ENCODE measurements around the gene RYR3.

The RYR3 gene

GRCh38 chr15:33857726-33858125 lies 547.0 kb downstream of the RYR3 start:
- Histone ChIP-seq H3K79me2 (ENCODE audit: control insufficient read depth, insufficient read depth, low read length, unreplicated experiment) (no peaks in the 10 kb centered on the region), H3K36me3 (ENCODE audit: insufficient read depth, low read length) (no peaks in the 10 kb centered on the region), H3K27ac (ENCODE audit: low read depth, low read length) (no peak overlapping the region), H3K4me1 (ENCODE audit: control insufficient read depth, insufficient read depth, low read length, unreplicated experiment) (peaks cover 23% of the 10 kb centered on the region), H3K27me3 (ENCODE audit: insufficient read depth, low read length) (no peaks in the 10 kb centered on the region), H2AFZ (ENCODE audit: low read length, unreplicated experiment) (no peak overlapping the region), H3K4me3 (ENCODE audit: low read depth, low read length) (no peak overlapping the region)

GRCh38 chr15:33858836-33859235 lies 548.1 kb downstream of the RYR3 start:
- no peak overlapping the region for H2AFZ ChIP-seq (ENCODE audit: low read length, unreplicated experiment)
- no peaks in the 10 kb centered on the region for H3K27me3 ChIP-seq (ENCODE audit: insufficient read depth, low read length)
- H3K79me2 ChIP-seq (ENCODE audit: control insufficient read depth, insufficient read depth, low read length, unreplicated experiment), result no peaks in the 10 kb centered on the region
- no peak overlapping the region for H3K27ac ChIP-seq (ENCODE audit: low read depth, low read length)
- H3K36me3 ChIP-seq (ENCODE audit: insufficient read depth, low read length), result no peaks in the 10 kb centered on the region
- H3K4me1 ChIP-seq (ENCODE audit: control insufficient read depth, insufficient read depth, low read length, unreplicated experiment), result peaks cover 15% of the 10 kb centered on the region
- no peak overlapping the region for H3K4me3 ChIP-seq (ENCODE audit: low read depth, low read length)

- Histone ChIP-seq H3K79me2 (ENCODE audit: control insufficient read depth, insufficient read depth, low read length, unreplicated experiment) (no peaks in the 10 kb centered on the region), H3K4me1 (ENCODE audit: control insufficient read depth, insufficient read depth, low read length, unreplicated experiment) (peaks cover 15% of the 10 kb centered on the region), H3K4me3 (ENCODE audit: low read depth, low read length) (no peak overlapping the region), H3K36me3 (ENCODE audit: insufficient read depth, low read length) (peaks cover 4% of the 10 kb centered on the region; the same call in 1 of the 2 replicates), H3K27me3 (ENCODE audit: insufficient read depth, low read length) (no peaks in the 10 kb centered on the region), H3K27ac (ENCODE audit: low read depth, low read length) (no peak overlapping the region), H2AFZ (ENCODE audit: low read length, unreplicated experiment) (no peak overlapping the region)
Observed at GRCh38 chr15:33859992-33860545, 549.3 kb downstream of the RYR3 start.

GRCh38 chr15:33860754-33861153 lies 550.0 kb downstream of the RYR3 start:
- Histone ChIP-seq H3K79me2 (ENCODE audit: control insufficient read depth, insufficient read depth, low read length, unreplicated experiment) (no peaks in the 10 kb centered on the region), H3K4me3 (ENCODE audit: low read depth, low read length) (no peak overlapping the region), H2AFZ (ENCODE audit: low read length, unreplicated experiment) (no peak overlapping the region), H3K27ac (ENCODE audit: low read depth, low read length) (peak overlapping the region; percentile 49), H3K36me3 (ENCODE audit: insufficient read depth, low read length) (peaks cover 7% of the 10 kb centered on the region; the same call in 1 of the 2 replicates), H3K4me1 (ENCODE audit: control insufficient read depth, insufficient read depth, low read length, unreplicated experiment) (peaks cover 21% of the 10 kb centered on the region), H3K27me3 (ENCODE audit: insufficient read depth, low read length) (no peaks in the 10 kb centered on the region)

- peaks cover 30% of the 10 kb centered on the region for H3K4me1 ChIP-seq (ENCODE audit: control insufficient read depth, insufficient read depth, low read length, unreplicated experiment)
- peaks cover 16% of the 10 kb centered on the region; the same call in 1 of the 2 replicates for H3K36me3 ChIP-seq (ENCODE audit: insufficient read depth, low read length)
- no peak overlapping the region for H2AFZ ChIP-seq (ENCODE audit: low read length, unreplicated experiment)
- H3K79me2 ChIP-seq (ENCODE audit: control insufficient read depth, insufficient read depth, low read length, unreplicated experiment), result no peaks in the 10 kb centered on the region
- H3K4me3 ChIP-seq (ENCODE audit: low read depth, low read length), result no peak overlapping the region
- no peaks in the 10 kb centered on the region for H3K27me3 ChIP-seq (ENCODE audit: insufficient read depth, low read length)
- no peak overlapping the region for H3K27ac ChIP-seq (ENCODE audit: low read depth, low read length)
Observed at GRCh38 chr15:33864360-33865075, 553.8 kb downstream of the RYR3 start.

GRCh38 chr15:33865416-33865815 lies 554.6 kb downstream of the RYR3 start:
- H3K4me3 ChIP-seq (ENCODE audit: low read depth, low read length), result no peak overlapping the region
- no peaks in the 10 kb centered on the region for H3K27me3 ChIP-seq (ENCODE audit: insufficient read depth, low read length)
- no peak overlapping the region for H2AFZ ChIP-seq (ENCODE audit: low read length, unreplicated experiment)
- H3K27ac ChIP-seq (ENCODE audit: low read depth, low read length), result no peak overlapping the region
- H3K36me3 ChIP-seq (ENCODE audit: insufficient read depth, low read length), result peaks cover 16% of the 10 kb centered on the region; the same call in 1 of the 2 replicates
- no peaks in the 10 kb centered on the region for H3K79me2 ChIP-seq (ENCODE audit: control insufficient read depth, insufficient read depth, low read length, unreplicated experiment)
- peaks cover 29% of the 10 kb centered on the region for H3K4me1 ChIP-seq (ENCODE audit: control insufficient read depth, insufficient read depth, low read length, unreplicated experiment)

GRCh38 chr15:33866101-33866737 lies 555.5 kb downstream of the RYR3 start:
- Histone ChIP-seq H2AFZ (ENCODE audit: low read length, unreplicated experiment) (no peak overlapping the region), H3K27ac (ENCODE audit: low read depth, low read length) (no peak overlapping the region), H3K4me1 (ENCODE audit: control insufficient read depth, insufficient read depth, low read length, unreplicated experiment) (peaks cover 21% of the 10 kb centered on the region), H3K36me3 (ENCODE audit: insufficient read depth, low read length) (peaks cover 16% of the 10 kb centered on the region; the same call in 1 of the 2 replicates), H3K27me3 (ENCODE audit: insufficient read depth, low read length) (no peaks in the 10 kb centered on the region), H3K4me3 (ENCODE audit: low read depth, low read length) (no peak overlapping the region), H3K79me2 (ENCODE audit: control insufficient read depth, insufficient read depth, low read length, unreplicated experiment) (no peaks in the 10 kb centered on the region)

GRCh38 chr15:33871980-33872379 lies 561.2 kb downstream of the RYR3 start:
- Histone ChIP-seq H3K79me2 (ENCODE audit: control insufficient read depth, insufficient read depth, low read length, unreplicated experiment) (no peaks in the 10 kb centered on the region), H2AFZ (ENCODE audit: low read length, unreplicated experiment) (no peak overlapping the region), H3K27ac (ENCODE audit: low read depth, low read length) (no peak overlapping the region), H3K27me3 (ENCODE audit: insufficient read depth, low read length) (no peaks in the 10 kb centered on the region), H3K4me1 (ENCODE audit: control insufficient read depth, insufficient read depth, low read length, unreplicated experiment) (no peaks in the 10 kb centered on the region), H3K4me3 (ENCODE audit: low read depth, low read length) (no peak overlapping the region), H3K36me3 (ENCODE audit: insufficient read depth, low read length) (no peaks in the 10 kb centered on the region)

GRCh38 chr15:33872416-33873106 lies 561.8 kb downstream of the RYR3 start:
- no peak overlapping the region for H3K27ac ChIP-seq (ENCODE audit: low read depth, low read length)
- no peaks in the 10 kb centered on the region for H3K36me3 ChIP-seq (ENCODE audit: insufficient read depth, low read length)
- no peaks in the 10 kb centered on the region for H3K79me2 ChIP-seq (ENCODE audit: control insufficient read depth, insufficient read depth, low read length, unreplicated experiment)
- no peaks in the 10 kb centered on the region for H3K27me3 ChIP-seq (ENCODE audit: insufficient read depth, low read length)
- no peaks in the 10 kb centered on the region for H3K4me1 ChIP-seq (ENCODE audit: control insufficient read depth, insufficient read depth, low read length, unreplicated experiment)
- no peak overlapping the region for H2AFZ ChIP-seq (ENCODE audit: low read length, unreplicated experiment)
- no peak overlapping the region for H3K4me3 ChIP-seq (ENCODE audit: low read depth, low read length)

- Histone ChIP-seq H3K27me3 (ENCODE audit: insufficient read depth, low read length) (no peaks in the 10 kb centered on the region), H3K36me3 (ENCODE audit: insufficient read depth, low read length) (no peaks in the 10 kb centered on the region), H3K27ac (ENCODE audit: low read depth, low read length) (no peak overlapping the region), H3K4me3 (ENCODE audit: low read depth, low read length) (no peak overlapping the region), H2AFZ (ENCODE audit: low read length, unreplicated experiment) (no peak overlapping the region), H3K79me2 (ENCODE audit: control insufficient read depth, insufficient read depth, low read length, unreplicated experiment) (no peaks in the 10 kb centered on the region), H3K4me1 (ENCODE audit: control insufficient read depth, insufficient read depth, low read length, unreplicated experiment) (no peaks in the 10 kb centered on the region)
Observed at GRCh38 chr15:33874156-33874555, 563.4 kb downstream of the RYR3 start.
